GM19455 (cell line): ENCODE results near the gene ABLIM3.

Source experiments
- ATAC-seq: cut with Tn5 transposase; IDR thresholded peaks from one replicate; pipeline ENCODE4 v1.9.1; 2021; ENCODE audit not compliant: unreplicated experiment

Gene ABLIM3

GRCh38 chr5:149216496-149216895, 75.2 kb downstream of the ABLIM3 start:
- no peak for ATAC-seq

- no peak for ATAC-seq
Measured at GRCh38 chr5:149217096-149217802, 76.0 kb downstream of the ABLIM3 start.

- no peak for ATAC-seq
Measured at GRCh38 chr5:149217803-149218155, 76.5 kb downstream of the ABLIM3 start.

- no peak for ATAC-seq
Measured at GRCh38 chr5:149219584-149219983, 78.3 kb downstream of the ABLIM3 start.

- ATAC-seq, result no peak
Measured at GRCh38 chr5:149220750-149221149, 79.5 kb downstream of the ABLIM3 start.

GRCh38 chr5:149221326-149221725, 80.0 kb downstream of the ABLIM3 start:
- ATAC-seq, result no peak

- ATAC-seq, result no peak
Measured at GRCh38 chr5:149221731-149222342, 80.5 kb downstream of the ABLIM3 start.

GRCh38 chr5:149223081-149223848, 82.0 kb downstream of the ABLIM3 start:
- ATAC-seq, result no peak

GRCh38 chr5:149224282-149224681, 83.0 kb downstream of the ABLIM3 start:
- no peak for ATAC-seq

GRCh38 chr5:149227168-149227826, 86.0 kb downstream of the ABLIM3 start:
- ATAC-seq, result no peak

GRCh38 chr5:149228618-149229297, 87.5 kb downstream of the ABLIM3 start:
- no peak for ATAC-seq

- ATAC-seq, result no peak
Measured at GRCh38 chr5:149229298-149229937, 88.1 kb downstream of the ABLIM3 start.

GRCh38 chr5:149235841-149236240, 94.5 kb downstream of the ABLIM3 start:
- no peak for ATAC-seq

GRCh38 chr5:149237662-149238061, 96.4 kb downstream of the ABLIM3 start:
- no peak for ATAC-seq

- ATAC-seq, result no peak
Measured at GRCh38 chr5:149238540-149238939, 97.2 kb downstream of the ABLIM3 start.

- ATAC-seq, result no peak
Measured at GRCh38 chr5:149239917-149240316, 98.6 kb downstream of the ABLIM3 start.

- ATAC-seq, result no peak
Measured at GRCh38 chr5:149240354-149240998, 99.2 kb downstream of the ABLIM3 start.

- no peak for ATAC-seq
Measured at GRCh38 chr5:149242339-149242738, 101.0 kb downstream of the ABLIM3 start.

GRCh38 chr5:149246906-149247305, 105.6 kb downstream of the ABLIM3 start:
- no peak for ATAC-seq

- no peak for ATAC-seq
Measured at GRCh38 chr5:149247726-149248125, 106.4 kb downstream of the ABLIM3 start.
